Measurements from ENCODE around the gene JAG1.

The JAG1 gene

GRCh38 chr20:10657453-10657852 lies 16.3 kb downstream of the JAG1 start:
- WGBS, 2 donors (ENCODE audit: extremely low coverage in 2 of 2, insufficient read length in 2 of 2, insufficient replicate concordance in 1 of 2) = no CpG with 5 or more reads among the region's 1 CpG
- H3K4me1 ChIP-seq (ENCODE audit: control insufficient read depth in 2 of 2, insufficient read depth in 1 of 2, low read depth in 1 of 2, low read length in 2 of 2) = peaks cover 37 to 42% of the 10 kb centered on the region in 2 donors

GRCh38 chr20:10655720-10656669 lies 17.8 kb downstream of the JAG1 start:
- no peak overlapping the region for H3K18ac ChIP-seq (ENCODE audit: low read length)
- H2BK15ac ChIP-seq (ENCODE audit: low read length) = no peak overlapping the region
- no peak overlapping the region for H2BK120ac ChIP-seq (ENCODE audit: low read depth, low read length)
- H3K27me3 ChIP-seq (ENCODE audit: control insufficient read depth in 3 of 3, insufficient read depth in 3 of 3, low read depth in 1 of 3, low read length in 3 of 3) = no peaks in the 10 kb centered on the region
- no peaks in the 10 kb centered on the region for H3K79me1 ChIP-seq (ENCODE audit: low read depth, low read length)
- DNase-seq (ENCODE audit: low spot score) = peak; percentile 80
- H2AK5ac ChIP-seq (ENCODE audit: low read depth, low read length) = no peak overlapping the region
- H3K14ac ChIP-seq (ENCODE audit: low read length) = no peak overlapping the region
- H3K9ac ChIP-seq (ENCODE audit: low read depth, low read length, poor library complexity) = no peak overlapping the region
- no peak overlapping the region for H4K8ac ChIP-seq (ENCODE audit: low read depth, low read length)
- H3K36me3 ChIP-seq (replicated peaks in 1 of 2; ENCODE audit: control insufficient read depth in 2 of 2, insufficient read depth in 2 of 2, low read length in 2 of 2) = peaks cover 56 to 90% of the 10 kb centered on the region in 2 donors
- H3K4ac ChIP-seq (ENCODE audit: low read length) = no peak overlapping the region
- no peak overlapping the region for H2BK12ac ChIP-seq (ENCODE audit: low read length)
- H3K4me2 ChIP-seq (ENCODE audit: insufficient read depth, low read length, poor library complexity, severe bottlenecking) = peak overlapping the region; percentile 28
- peaks cover 0 to 3% of the 10 kb centered on the region in 2 donors for H3K9me3 ChIP-seq (replicated peaks in 1 of 2; ENCODE audit: control insufficient read depth in 2 of 2, insufficient read depth in 1 of 2, low read depth in 1 of 2, low read length in 2 of 2)
- no peak overlapping the region for H3K23ac ChIP-seq (ENCODE audit: low read depth, low read length, poor library complexity)
- peak overlapping the region; percentile 71 for H3K27ac ChIP-seq (replicated peaks; ENCODE audit: low read length)
- peaks cover 48 to 49% of the 10 kb centered on the region in 2 donors for H3K4me1 ChIP-seq (ENCODE audit: control insufficient read depth in 2 of 2, insufficient read depth in 1 of 2, low read depth in 1 of 2, low read length in 2 of 2)
- no peak overlapping the region for H2AFZ ChIP-seq (ENCODE audit: low read length)
- no peak overlapping the region for H4K91ac ChIP-seq (ENCODE audit: low read depth, low read length, poor library complexity)
- H3K4me3 ChIP-seq (ENCODE audit: low read length in 2 of 2) = no peak overlapping the region
- no peak overlapping the region for H2BK5ac ChIP-seq (ENCODE audit: low read length)
- no CpG with 5 or more reads among the region's 15 CpGs for WGBS, 2 donors (ENCODE audit: extremely low coverage in 2 of 2, insufficient read length in 2 of 2, insufficient replicate concordance in 1 of 2)

More at GRCh38 chr20:10657453-10657852, 16.3 kb downstream of the JAG1 start:
- H4K8ac ChIP-seq (ENCODE audit: low read depth, low read length) = no peak overlapping the region
- H2BK15ac ChIP-seq (ENCODE audit: low read length) = no peak overlapping the region
- no peak overlapping the region for H3K4ac ChIP-seq (ENCODE audit: low read length)
- no peaks in the 10 kb centered on the region for H3K27me3 ChIP-seq (ENCODE audit: control insufficient read depth in 3 of 3, insufficient read depth in 3 of 3, low read depth in 1 of 3, low read length in 3 of 3)
- H3K23ac ChIP-seq (ENCODE audit: low read depth, low read length, poor library complexity) = no peak overlapping the region
- H2AK5ac ChIP-seq (ENCODE audit: low read depth, low read length) = no peak overlapping the region
- peak overlapping the region; percentile 8 for H3K27ac ChIP-seq (replicated peaks; ENCODE audit: low read length)
- H3K18ac ChIP-seq (ENCODE audit: low read length) = no peak overlapping the region
- DNase-seq (ENCODE audit: low spot score) = no peak
- H2BK120ac ChIP-seq (ENCODE audit: low read depth, low read length) = no peak overlapping the region
- no peak overlapping the region for H2BK5ac ChIP-seq (ENCODE audit: low read length)
- H3K9me3 ChIP-seq (replicated peaks in 1 of 2; ENCODE audit: control insufficient read depth in 2 of 2, insufficient read depth in 1 of 2, low read depth in 1 of 2, low read length in 2 of 2) = peaks cover 0 to 3% of the 10 kb centered on the region in 2 donors
- no peak overlapping the region for H2BK12ac ChIP-seq (ENCODE audit: low read length)
- H3K4me3 ChIP-seq (ENCODE audit: low read length in 2 of 2) = no peak overlapping the region
- peaks cover 6% of the 10 kb centered on the region for H3K79me1 ChIP-seq (ENCODE audit: low read depth, low read length)
- no peak overlapping the region for H3K9ac ChIP-seq (ENCODE audit: low read depth, low read length, poor library complexity)
- peaks cover 58 to 90% of the 10 kb centered on the region in 2 donors for H3K36me3 ChIP-seq (replicated peaks in 1 of 2; ENCODE audit: control insufficient read depth in 2 of 2, insufficient read depth in 2 of 2, low read length in 2 of 2)
- H2AFZ ChIP-seq (ENCODE audit: low read length) = no peak overlapping the region
- no peak overlapping the region for H3K4me2 ChIP-seq (ENCODE audit: insufficient read depth, low read length, poor library complexity, severe bottlenecking)
- no peak overlapping the region for H4K91ac ChIP-seq (ENCODE audit: low read depth, low read length, poor library complexity)
- no peak overlapping the region for H3K14ac ChIP-seq (ENCODE audit: low read length)

GRCh38 chr20:10654630-10655029 lies 19.2 kb downstream of the JAG1 start:
- Histone ChIP-seq H3K14ac (ENCODE audit: low read length) (no peak overlapping the region), H3K79me1 (ENCODE audit: low read depth, low read length) (no peaks in the 10 kb centered on the region), H3K27me3 (ENCODE audit: control insufficient read depth in 3 of 3, insufficient read depth in 3 of 3, low read depth in 1 of 3, low read length in 3 of 3) (no peaks in the 10 kb centered on the region), H3K27ac (replicated peaks; ENCODE audit: low read length) (no peak overlapping the region), H3K18ac (ENCODE audit: low read length) (no peak overlapping the region), H2BK15ac (ENCODE audit: low read length) (no peak overlapping the region), H2BK120ac (ENCODE audit: low read depth, low read length) (no peak overlapping the region), H3K4ac (ENCODE audit: low read length) (no peak overlapping the region), H3K36me3 (replicated peaks in 1 of 2; ENCODE audit: control insufficient read depth in 2 of 2, insufficient read depth in 2 of 2, low read length in 2 of 2) (peaks cover 57 to 89% of the 10 kb centered on the region in 2 donors), H3K4me3 (ENCODE audit: low read length in 2 of 2) (no peak overlapping the region), H4K8ac (ENCODE audit: low read depth, low read length) (no peak overlapping the region), H3K9ac (ENCODE audit: low read depth, low read length, poor library complexity) (no peak overlapping the region), H3K23ac (ENCODE audit: low read depth, low read length, poor library complexity) (no peak overlapping the region), H2BK5ac (ENCODE audit: low read length) (no peak overlapping the region), H2AFZ (ENCODE audit: low read length) (no peak overlapping the region), H3K9me3 (replicated peaks in 1 of 2; ENCODE audit: control insufficient read depth in 2 of 2, insufficient read depth in 1 of 2, low read depth in 1 of 2, low read length in 2 of 2) (peaks cover 0 to 3% of the 10 kb centered on the region in 2 donors), H2AK5ac (ENCODE audit: low read depth, low read length) (no peak overlapping the region), H3K4me1 (ENCODE audit: control insufficient read depth in 2 of 2, insufficient read depth in 1 of 2, low read depth in 1 of 2, low read length in 2 of 2) (peaks cover 55 to 62% of the 10 kb centered on the region in 2 donors), H3K4me2 (ENCODE audit: insufficient read depth, low read length, poor library complexity, severe bottlenecking) (no peak overlapping the region), H4K91ac (ENCODE audit: low read depth, low read length, poor library complexity) (no peak overlapping the region), H2BK12ac (ENCODE audit: low read length) (no peak overlapping the region)
- no CpG with 5 or more reads among the region's 7 CpGs for WGBS, 2 donors (ENCODE audit: extremely low coverage in 2 of 2, insufficient read length in 2 of 2, insufficient replicate concordance in 1 of 2)
- DNase-seq (ENCODE audit: low spot score) = no peak

DNA sequence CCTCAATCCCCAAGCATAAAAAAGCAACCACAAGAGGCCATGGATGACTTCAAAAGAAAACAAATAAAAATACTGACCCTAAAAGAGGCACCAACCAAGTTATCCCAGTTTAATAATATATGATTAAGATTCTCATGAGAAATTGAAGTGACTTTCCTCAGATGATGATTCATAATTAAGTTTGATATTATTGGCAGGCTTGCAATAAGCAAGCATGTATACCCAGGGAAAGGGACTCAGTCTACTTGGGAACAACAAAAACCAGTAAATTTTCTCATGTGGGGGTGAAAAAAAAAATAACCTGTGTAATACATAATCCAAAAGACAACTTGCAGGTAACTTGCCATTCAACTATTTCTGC lies 19.6 kb downstream of the JAG1 start:
- Histone ChIP-seq H3K27ac (replicated peaks; ENCODE audit: low read length) (no peak overlapping the region), H3K36me3 (replicated peaks in 1 of 2; ENCODE audit: control insufficient read depth in 2 of 2, insufficient read depth in 2 of 2, low read length in 2 of 2) (peaks cover 58 to 88% of the 10 kb centered on the region in 2 donors)

More for the DNA sequence above, 19.6 kb downstream of the JAG1 start:
- Histone ChIP-seq H3K4me2 (ENCODE audit: insufficient read depth, low read length, poor library complexity, severe bottlenecking) (no peak overlapping the region), H3K23ac (ENCODE audit: low read depth, low read length, poor library complexity) (no peak overlapping the region), H4K91ac (ENCODE audit: low read depth, low read length, poor library complexity) (no peak overlapping the region), H2AFZ (ENCODE audit: low read length) (no peak overlapping the region), H3K18ac (ENCODE audit: low read length) (no peak overlapping the region), H2BK120ac (ENCODE audit: low read depth, low read length) (no peak overlapping the region), H2AK5ac (ENCODE audit: low read depth, low read length) (no peak overlapping the region), H3K14ac (ENCODE audit: low read length) (no peak overlapping the region), H3K9me3 (replicated peaks in 1 of 2; ENCODE audit: control insufficient read depth in 2 of 2, insufficient read depth in 1 of 2, low read depth in 1 of 2, low read length in 2 of 2) (peaks cover 0 to 3% of the 10 kb centered on the region in 2 donors), H3K9ac (ENCODE audit: low read depth, low read length, poor library complexity) (no peak overlapping the region), H2BK15ac (ENCODE audit: low read length) (no peak overlapping the region), H3K4ac (ENCODE audit: low read length) (no peak overlapping the region), H2BK12ac (ENCODE audit: low read length) (no peak overlapping the region), H3K4me3 (ENCODE audit: low read length in 2 of 2) (no peak overlapping the region), H3K79me1 (ENCODE audit: low read depth, low read length) (no peaks in the 10 kb centered on the region), H3K27me3 (ENCODE audit: control insufficient read depth in 3 of 3, insufficient read depth in 3 of 3, low read depth in 1 of 3, low read length in 3 of 3) (no peaks in the 10 kb centered on the region), H4K8ac (ENCODE audit: low read depth, low read length) (no peak overlapping the region), H3K4me1 (ENCODE audit: control insufficient read depth in 2 of 2, insufficient read depth in 1 of 2, low read depth in 1 of 2, low read length in 2 of 2) (peaks cover 55 to 66% of the 10 kb centered on the region in 2 donors), H2BK5ac (ENCODE audit: low read length) (no peak overlapping the region)
- DNase-seq (ENCODE audit: low spot score) = no peak

All from neuronal stem cell (in vitro differentiated cells).